Measurements from ENCODE around the gene LYPD6.

- TF ChIP-seq, protein P1, sequence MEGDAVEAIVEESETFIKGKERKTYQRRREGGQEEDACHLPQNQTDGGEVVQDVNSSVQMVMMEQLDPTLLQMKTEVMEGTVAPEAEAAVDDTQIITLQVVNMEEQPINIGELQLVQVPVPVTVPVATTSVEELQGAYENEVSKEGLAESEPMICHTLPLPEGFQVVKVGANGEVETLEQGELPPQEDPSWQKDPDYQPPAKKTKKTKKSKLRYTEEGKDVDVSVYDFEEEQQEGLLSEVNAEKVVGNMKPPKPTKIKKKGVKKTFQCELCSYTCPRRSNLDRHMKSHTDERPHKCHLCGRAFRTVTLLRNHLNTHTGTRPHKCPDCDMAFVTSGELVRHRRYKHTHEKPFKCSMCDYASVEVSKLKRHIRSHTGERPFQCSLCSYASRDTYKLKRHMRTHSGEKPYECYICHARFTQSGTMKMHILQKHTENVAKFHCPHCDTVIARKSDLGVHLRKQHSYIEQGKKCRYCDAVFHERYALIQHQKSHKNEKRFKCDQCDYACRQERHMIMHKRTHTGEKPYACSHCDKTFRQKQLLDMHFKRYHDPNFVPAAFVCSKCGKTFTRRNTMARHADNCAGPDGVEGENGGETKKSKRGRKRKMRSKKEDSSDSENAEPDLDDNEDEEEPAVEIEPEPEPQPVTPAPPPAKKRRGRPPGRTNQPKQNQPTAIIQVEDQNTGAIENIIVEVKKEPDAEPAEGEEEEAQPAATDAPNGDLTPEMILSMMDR (IDR thresholded peaks at IDR 0.05 in 8 of 11, conservative IDR thresholded peaks at IDR 0.05 in 3 of 11): no peak
- no peak for TF ChIP-seq POLR2AphosphoS5 (IDR thresholded peaks at IDR 0.05)
Observed at GRCh38 chr2:149332364-149332763, 2.0 kb downstream of the LYPD6 start.

All from spleen (tissue), 7 donors.